NCI-H187 (cell line): ENCODE data around the gene SUSD2.
"Not testable (repeated sequence)": the region's sequence is repeated elsewhere in the genome, so short reads cannot be mapped to it uniquely, and the experiment has no call there.

Experiments
- DNase-seq, 2 experiments: peaks; one replicate each; lab custom pipeline; 2025; lab: John Stamatoyannopoulos, UW

Gene SUSD2

GRCh38 chr22:24214467-24215285 is 33.4 kb downstream of the SUSD2 start:
- no peak for DNase-seq

GRCh38 chr22:24216541-24217209 is 35.4 kb downstream of the SUSD2 start:
- DNase-seq: no peak

- no peak for DNase-seq
Measured at GRCh38 chr22:24217384-24217783, 36.1 kb downstream of the SUSD2 start.

- DNase-seq: no peak
Measured at GRCh38 chr22:24219750-24220149, 38.5 kb downstream of the SUSD2 start.

GRCh38 chr22:24224468-24224867 is 43.2 kb downstream of the SUSD2 start:
- DNase-seq: no peak

GRCh38 chr22:24225044-24225601 is 43.8 kb downstream of the SUSD2 start:
- DNase-seq: no peak

GRCh38 chr22:24225951-24226350 is 44.7 kb downstream of the SUSD2 start:
- DNase-seq: no peak

GRCh38 chr22:24230911-24231656 is 49.8 kb downstream of the SUSD2 start:
- DNase-seq: no peak

GRCh38 chr22:24231706-24232105 is 50.4 kb downstream of the SUSD2 start:
- no peak for DNase-seq

GRCh38 chr22:24232124-24232523 is 50.8 kb downstream of the SUSD2 start:
- no peak for DNase-seq

GRCh38 chr22:24232725-24233124 is 51.4 kb downstream of the SUSD2 start:
- DNase-seq: no peak

- DNase-seq: no peak
Measured at GRCh38 chr22:24233235-24233634, 51.9 kb downstream of the SUSD2 start.

- no peak for DNase-seq
Measured at GRCh38 chr22:24233816-24234215, 52.5 kb downstream of the SUSD2 start.

GRCh38 chr22:24235315-24235714 is 54.0 kb downstream of the SUSD2 start:
- no peak for DNase-seq

GRCh38 chr22:24236656-24237055 is 55.4 kb downstream of the SUSD2 start:
- DNase-seq: no peak

GRCh38 chr22:24238101-24238694 is 56.9 kb downstream of the SUSD2 start:
- not testable (repeated sequence) for DNase-seq
